ENCODE data around the gene SORCS2.

SORCS2 gene

GRCh38 chr4:7342223-7343080 is 150.1 kb downstream of the SORCS2 start:
- no peak for DNase-seq

GRCh38 chr4:7343081-7343655 is 150.8 kb downstream of the SORCS2 start:
- no peak for DNase-seq

GRCh38 chr4:7343950-7344349 is 151.6 kb downstream of the SORCS2 start:
- DNase-seq: no peak

DNA sequence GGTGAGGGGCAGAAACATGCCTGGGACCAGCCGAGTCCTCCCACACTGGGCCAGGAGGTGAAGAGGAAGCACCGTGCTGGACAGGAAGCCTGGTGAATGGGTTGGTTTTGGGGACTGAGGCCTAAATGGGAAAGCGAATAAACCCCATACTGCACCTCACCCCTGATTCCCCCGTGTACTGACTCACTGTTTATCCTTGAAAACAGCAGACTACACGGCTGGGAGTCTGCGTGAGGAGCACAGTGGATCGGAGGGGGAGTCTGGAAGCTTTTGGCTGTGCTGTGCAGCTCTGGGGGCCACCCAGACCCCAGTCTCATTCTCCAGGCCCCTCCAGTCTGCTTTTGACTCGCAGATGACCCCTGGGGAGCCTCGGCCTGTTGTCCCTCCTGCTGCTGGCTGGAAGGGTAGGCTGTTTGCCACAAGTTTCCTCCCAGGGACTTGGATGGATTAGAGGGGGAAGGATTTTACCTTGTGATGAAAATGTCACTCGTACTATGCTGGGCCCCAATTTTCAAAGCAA is 152.4 kb downstream of the SORCS2 start:
- DNase-seq: no peak

DNA sequence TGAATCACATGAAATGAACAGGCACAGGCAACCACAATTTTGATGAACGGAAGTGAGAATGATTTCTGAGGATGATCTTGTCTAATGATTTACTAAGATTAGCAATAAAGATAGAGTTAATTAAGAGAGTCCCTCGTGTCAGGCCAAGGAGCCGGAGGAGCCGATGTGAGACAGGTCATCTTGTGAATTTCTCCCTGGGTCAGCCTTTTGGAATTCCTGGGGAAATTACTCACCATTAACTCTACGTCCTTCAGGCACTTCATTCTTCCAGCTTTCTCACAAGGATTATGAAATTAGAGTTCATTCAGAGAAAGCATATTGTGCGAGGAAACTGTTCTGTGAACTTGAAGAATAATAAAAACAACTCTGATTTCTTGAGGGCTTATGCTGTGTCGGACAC is 155.6 kb downstream of the SORCS2 start:
- DNase-seq: no peak

DNA sequence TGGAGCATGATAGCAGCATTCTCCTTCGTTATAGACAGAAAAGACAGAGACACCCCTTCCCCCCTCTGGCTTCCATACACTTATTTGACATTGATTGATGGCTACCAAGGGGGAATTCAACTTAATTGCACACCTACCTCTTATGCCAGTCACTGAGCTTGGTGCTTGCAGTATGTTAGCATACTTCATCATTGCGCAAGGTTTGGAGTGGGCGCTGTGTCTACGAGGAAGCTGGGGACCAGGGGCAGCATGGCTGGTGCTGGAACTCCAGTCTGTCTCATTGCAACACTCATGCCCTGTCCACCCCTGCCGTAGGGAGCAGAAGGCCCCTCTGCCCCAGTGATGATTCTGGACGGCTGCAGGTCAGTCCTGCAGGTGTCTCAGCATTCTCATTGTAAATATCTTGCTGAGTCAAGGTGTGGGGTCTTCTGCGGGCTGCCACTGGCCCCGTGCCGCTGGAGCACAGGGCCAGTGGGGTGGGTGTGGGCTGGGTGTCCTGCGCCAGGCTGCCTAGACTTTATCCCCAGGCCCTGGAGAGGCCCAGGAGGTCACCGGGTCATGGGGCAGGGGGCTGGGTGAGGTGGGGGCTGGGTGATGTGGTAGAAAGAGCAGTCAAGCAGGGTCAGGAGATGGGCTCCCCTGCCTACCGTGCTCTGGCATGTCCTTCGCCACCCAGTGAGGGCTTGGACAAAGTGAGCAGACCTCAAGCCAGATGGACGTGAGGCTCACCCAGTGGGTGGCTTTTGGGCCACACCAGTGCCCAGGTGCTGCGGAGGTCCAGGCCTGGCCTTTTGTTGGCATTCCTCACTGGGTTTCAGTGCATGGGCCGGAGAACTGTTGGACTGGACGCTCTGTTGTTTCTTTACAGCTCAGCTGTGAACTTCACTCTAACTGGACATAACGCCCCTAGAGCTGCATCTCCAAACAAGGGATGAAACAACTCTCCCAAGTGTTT is 156.9 kb downstream of the SORCS2 start:
- peak; percentile 62 for DNase-seq

GRCh38 chr4:7350396-7350795 is 158.1 kb downstream of the SORCS2 start:
- no peak for DNase-seq

GRCh38 chr4:7351014-7351413 is 158.7 kb downstream of the SORCS2 start:
- DNase-seq: no peak

DNA sequence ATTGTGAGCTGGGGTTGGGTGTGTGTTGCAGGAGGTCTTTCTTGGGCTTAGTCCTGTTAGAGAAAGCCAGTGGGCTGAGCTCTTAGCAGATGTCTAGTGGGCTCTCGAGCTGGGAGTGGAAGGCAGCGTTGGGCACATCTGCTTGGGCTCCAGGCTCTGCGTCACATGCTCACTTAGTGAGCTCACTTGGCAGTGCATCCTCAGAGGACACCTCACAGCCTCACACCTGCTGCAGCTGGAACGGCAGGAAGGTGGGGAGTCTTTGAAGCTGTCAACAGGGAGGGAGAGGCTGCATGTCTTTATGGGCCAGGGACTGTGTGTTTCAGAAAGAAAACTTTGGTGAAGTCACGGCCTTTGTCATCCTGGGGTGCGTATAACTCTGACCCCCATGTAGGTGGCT is 160.1 kb downstream of the SORCS2 start:
- peak; percentile 73 for DNase-seq

DNA sequence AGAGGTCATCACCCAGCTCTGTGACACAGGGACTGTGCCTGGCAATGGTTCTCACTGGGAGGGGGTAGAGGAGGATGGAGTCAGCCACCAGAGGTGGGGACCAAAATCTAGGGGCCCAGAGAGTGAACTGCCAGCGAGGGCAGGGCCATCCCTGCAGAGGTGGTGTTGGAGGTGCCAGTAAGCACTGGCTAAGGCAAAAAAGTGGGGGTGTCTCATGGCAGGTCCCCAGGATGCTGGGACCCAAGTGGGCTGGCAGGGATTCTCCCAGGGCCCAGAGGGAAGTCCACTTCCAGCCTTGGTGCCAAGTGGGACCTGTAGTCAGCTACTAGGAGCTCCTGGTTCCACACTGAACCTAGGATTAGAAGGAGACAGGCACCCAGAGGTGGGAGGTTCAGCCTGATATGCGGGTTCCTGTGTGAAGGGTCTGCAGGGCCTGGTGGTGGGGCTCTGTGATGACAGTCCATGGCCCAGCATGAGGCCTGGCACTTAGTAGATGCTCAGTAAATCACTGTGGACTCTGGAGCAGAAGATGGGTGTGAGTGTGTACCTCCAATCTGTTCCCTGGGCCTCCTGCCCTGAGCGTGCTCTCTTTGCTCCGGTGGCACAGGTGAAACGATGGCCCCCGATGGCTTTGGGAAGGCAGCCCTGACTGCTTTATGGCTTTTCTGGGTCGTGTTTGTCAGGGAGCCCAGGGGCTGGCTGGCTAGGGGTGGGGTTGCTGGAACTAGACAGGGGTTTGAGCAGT is 160.9 kb downstream of the SORCS2 start:
- DNase-seq: no peak

- DNase-seq: no peak
These were observed 161.7 kb downstream of the SORCS2 start for GRCh38 chr4:7353846-7354610.

DNA sequence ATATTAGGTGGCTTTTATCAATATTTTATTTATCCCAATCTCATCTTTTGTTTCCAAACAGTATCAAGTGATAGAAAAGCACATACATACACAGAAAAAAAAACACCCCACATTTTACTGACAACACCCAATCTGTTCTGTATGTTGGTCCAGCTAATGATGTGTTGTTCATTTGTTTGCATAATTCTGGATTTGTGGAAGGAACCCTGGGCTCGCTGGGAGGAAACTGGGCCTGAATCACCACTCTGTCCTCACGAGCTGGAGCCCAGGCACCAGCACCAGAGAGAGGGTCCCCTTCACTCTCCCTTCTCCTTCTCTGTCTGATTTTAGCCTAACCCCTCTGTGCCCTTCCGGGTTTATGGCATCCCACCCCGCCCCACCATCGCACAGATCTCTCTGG is 162.6 kb downstream of the SORCS2 start:
- DNase-seq: no peak

DNA sequence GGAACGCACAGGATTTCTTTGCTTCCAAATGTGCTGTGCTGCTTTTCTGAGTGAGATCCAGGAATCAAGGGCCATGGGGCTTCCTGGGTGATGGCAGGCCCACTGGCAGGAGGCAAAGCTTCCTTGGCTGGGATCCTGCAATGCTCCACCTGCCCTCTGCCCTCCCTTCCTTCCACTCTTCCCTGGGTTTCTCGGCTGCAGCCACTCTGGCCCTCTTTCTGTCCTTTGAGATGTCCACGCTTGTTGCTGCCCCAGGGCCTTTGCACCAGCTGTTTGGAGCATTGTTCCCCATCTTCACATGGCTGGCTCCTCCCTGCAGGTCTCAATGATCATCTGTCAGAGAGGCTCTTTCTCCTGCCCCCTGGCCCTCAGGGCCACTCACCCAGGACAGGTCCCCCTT is 163.5 kb downstream of the SORCS2 start:
- DNase-seq: no peak

GRCh38 chr4:7356667-7357310 is 164.5 kb downstream of the SORCS2 start:
- no peak for DNase-seq

GRCh38 chr4:7357323-7357722 is 165.0 kb downstream of the SORCS2 start:
- DNase-seq: no peak

- DNase-seq: no peak
These were observed 165.9 kb downstream of the SORCS2 start for GRCh38 chr4:7358100-7358735.

- peak; percentile 75 for DNase-seq
These were observed 167.2 kb downstream of the SORCS2 start for GRCh38 chr4:7359400-7360062.

DNA sequence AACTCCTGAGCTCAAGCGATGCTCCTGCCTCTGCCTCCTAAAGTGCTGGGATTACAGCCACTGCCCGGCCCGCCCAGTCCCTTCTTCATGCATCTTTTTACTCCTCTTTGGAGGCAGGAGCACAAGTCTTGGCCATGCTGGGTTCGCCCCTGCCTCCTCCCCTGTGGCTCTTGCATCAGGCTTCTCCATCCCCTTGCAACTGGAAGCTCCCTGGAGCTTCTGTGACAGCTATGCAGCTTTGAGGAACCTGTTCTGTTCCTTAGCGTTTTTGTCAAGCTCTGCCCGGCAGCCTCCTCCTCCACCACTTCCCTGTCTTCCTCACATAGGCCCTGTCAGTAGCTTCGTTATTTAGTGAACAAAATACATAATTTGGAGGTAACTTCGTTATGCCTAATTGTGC is 168.5 kb downstream of the SORCS2 start:
- no peak for DNase-seq

- no peak for DNase-seq
These were observed 169.1 kb downstream of the SORCS2 start for GRCh38 chr4:7361280-7361895.

DNA sequence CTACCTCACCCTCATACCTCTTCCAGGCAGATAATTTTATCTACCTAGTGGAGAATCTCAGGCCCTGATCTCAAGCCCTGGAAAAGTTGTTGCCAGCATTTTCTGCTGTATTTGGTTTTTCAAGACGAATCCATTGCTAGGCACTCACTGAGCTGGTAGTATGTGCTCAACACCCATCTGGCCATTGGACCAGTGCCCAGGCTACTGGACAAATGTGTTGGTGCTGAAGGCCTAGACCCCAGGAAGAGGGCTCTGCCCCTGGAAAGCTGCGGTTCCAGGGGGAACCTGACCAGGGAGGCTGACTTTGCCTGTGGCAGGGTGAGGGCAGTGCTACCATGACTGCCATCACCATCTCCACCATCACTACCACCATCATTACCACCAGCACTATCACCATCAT is 170.0 kb downstream of the SORCS2 start:
- no peak for DNase-seq

All from NCI-H510A (cell line).